Spleen (tissue), 7 donors: ENCODE data around the gene YIPF3.

ENCODE experiments used
- CTCF ChIP-seq, 11 experiments: fragments of 200-600 bp in 7 of 11; fragments of 450-650 bp in 4 of 11; sonication (generic) in 4 of 11; IDR thresholded peaks in 8 of 11; conservative IDR thresholded peaks in 3 of 11; 1 replicate in 7 of 11; 2 replicates in 4 of 11; pipeline versions ENCODE4 v1.4.0 to v1.8.0; 2016 to 2021; ENCODE audit warnings: antibody characterized with exemption in 11 of 11, inconsistent platforms in 4 of 11, mild to moderate bottlenecking in 1 of 11
- POLR2A ChIP-seq, 3 donors: fragments of 450-650 bp; IDR thresholded peaks; one replicate each; pipeline ENCODE4 v1.5.1; 2017; ENCODE audit warnings: antibody characterized with exemption in 3 of 3, mild to moderate bottlenecking in 1 of 3
- donor health status: DM: no; HTN: no; CAD: no; lungs with moderate emphysema.
- donor health status: DM: no; HTN: no; CAD: no.
- donor health status: DM: no; HTN: no; CAD: no.

DNA sequence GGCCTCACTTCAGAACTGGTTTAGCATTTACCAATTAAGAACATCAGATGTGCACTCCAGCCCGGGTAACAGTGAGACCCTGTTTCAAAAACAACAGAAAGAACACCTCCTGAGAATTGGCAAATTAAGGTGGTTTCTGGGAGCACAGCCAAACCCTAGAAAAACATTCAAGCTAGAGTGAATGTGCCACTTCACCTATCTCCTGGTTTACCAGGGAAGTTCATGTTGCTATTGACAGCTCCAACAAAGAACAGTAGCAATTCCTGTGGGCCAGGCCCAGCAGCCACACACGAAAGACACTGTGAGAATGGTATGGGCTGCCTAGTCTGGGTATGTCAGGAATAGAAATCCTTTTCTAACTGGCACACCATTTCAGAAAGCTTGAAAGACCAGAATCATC, 5.1 kb upstream of the YIPF3 start:
- TF ChIP-seq POLR2A (IDR thresholded peaks at IDR 0.05) (no peak), CTCF (IDR thresholded peaks at IDR 0.05 in 8 of 11, conservative IDR thresholded peaks at IDR 0.05 in 3 of 11) (no peak)
